Thyroid gland (tissue), 4 donors: Measurements from ENCODE around the gene MAP2K5.

ENCODE experiments used
- CTCF ChIP-seq, 6 experiments: fragments of 200-600 bp in 3 of 6; fragments of 450-650 bp in 3 of 6; sonication (generic) in 3 of 6; IDR thresholded peaks; one replicate each; pipeline ENCODE4 v1.5.1; 2016 to 2019; ENCODE audit warnings: antibody characterized with exemption in 6 of 6, mild to moderate bottlenecking in 2 of 6, inconsistent platforms in 1 of 6, moderate library complexity in 1 of 6
- POLR2A ChIP-seq, 2 donors: fragments of 450-650 bp; IDR thresholded peaks; one replicate each; pipeline ENCODE4 v1.6.1; 2017; ENCODE audit warnings: antibody characterized with exemption in 2 of 2, mild to moderate bottlenecking in 2 of 2, moderate library complexity in 1 of 2

- no peak for TF ChIP-seq POLR2A (IDR thresholded peaks at IDR 0.05)
- TF ChIP-seq CTCF (IDR thresholded peaks at IDR 0.05): no peak
These were observed 218.4 kb downstream of the MAP2K5 start for GRCh38 chr15:67760901-67761300.
